ENCODE measurements around the gene MMP21.

Gene MMP21

DNA sequence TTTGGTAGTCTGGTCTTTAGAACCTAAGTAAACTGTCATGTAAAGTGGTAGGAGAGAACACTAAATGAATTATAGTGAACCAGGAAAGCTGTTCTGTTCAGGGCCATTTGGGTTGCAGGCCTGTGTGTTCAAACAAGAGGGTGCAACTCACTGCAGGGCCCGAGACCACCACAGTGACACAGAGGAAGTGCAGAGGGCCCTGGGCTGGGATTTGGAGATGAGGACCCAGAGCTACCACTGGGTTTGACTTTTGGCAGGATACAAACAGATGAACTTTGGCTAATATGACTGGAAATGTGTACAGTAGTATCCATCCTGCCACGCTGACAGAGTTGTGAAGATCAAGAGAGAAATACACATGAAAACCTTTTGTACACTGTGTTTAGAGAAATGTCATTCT lies 9.8 kb downstream of the MMP21 start:
- no peak for DNase-seq (ENCODE audit: low spot score)

GRCh38 chr10:125762692-125763648 lies 12.7 kb downstream of the MMP21 start:
- no peak for DNase-seq (ENCODE audit: low spot score)

- DNase-seq (ENCODE audit: low spot score), result no peak
These were observed 13.7 kb downstream of the MMP21 start for GRCh38 chr10:125761961-125762360.

GRCh38 chr10:125757742-125758141 lies 17.9 kb downstream of the MMP21 start:
- DNase-seq (ENCODE audit: low spot score), result no peak

- DNase-seq (ENCODE audit: low spot score), result no peak
These were observed 18.7 kb downstream of the MMP21 start for GRCh38 chr10:125756853-125757487.

GRCh38 chr10:125756196-125756595 lies 19.4 kb downstream of the MMP21 start:
- no peak for DNase-seq (ENCODE audit: low spot score)

GRCh38 chr10:125747417-125747816 lies 28.2 kb downstream of the MMP21 start:
- no peak for DNase-seq (ENCODE audit: low spot score)

DNA sequence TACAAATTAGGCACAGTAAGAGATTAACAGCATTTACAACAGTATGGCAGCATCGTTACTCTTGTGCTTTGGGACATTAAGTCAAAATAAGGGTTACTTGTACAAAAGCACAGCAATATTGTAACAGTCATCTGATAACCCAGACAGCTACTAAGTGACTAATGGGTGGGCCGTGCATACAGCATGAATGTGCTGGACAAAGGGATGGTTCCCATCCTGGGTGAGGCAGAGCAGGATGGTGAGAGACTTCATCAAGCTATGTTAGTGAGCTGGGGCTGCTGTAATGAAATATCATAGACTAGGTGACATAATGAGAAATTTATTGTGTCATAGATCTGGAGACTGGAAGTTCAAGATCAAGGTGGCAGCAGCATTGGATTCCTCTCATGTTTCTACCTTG lies 30.7 kb downstream of the MMP21 start:
- DNase-seq (ENCODE audit: low spot score), result no peak

- DNase-seq (ENCODE audit: low spot score), result peak; percentile 12
These were observed 33.2 kb downstream of the MMP21 start for GRCh38 chr10:125742465-125742864.

GRCh38 chr10:125739994-125740679 lies 35.5 kb downstream of the MMP21 start:
- peak; percentile 69 for DNase-seq (ENCODE audit: low spot score)

- DNase-seq (ENCODE audit: low spot score), result no peak
These were observed 37.4 kb downstream of the MMP21 start for GRCh38 chr10:125738206-125738605.

DNA sequence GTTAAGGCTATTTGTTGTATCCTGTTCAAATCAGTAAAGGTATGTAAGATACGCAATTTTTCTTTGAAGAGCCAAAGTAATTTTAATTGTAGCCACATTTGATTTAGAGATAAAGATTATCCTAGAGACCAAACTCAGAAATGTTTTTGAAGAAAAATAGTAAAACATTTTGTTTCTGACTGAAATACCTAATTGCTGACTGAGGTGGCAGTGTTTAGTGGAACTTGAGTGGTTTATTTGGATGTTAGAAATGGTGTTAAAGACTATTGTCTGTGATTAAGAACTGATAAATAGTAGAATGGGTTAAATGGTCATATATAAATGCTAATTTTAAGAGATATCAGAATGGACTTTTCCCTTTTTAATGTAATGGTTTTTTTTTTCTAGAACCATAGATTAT lies 40.8 kb downstream of the MMP21 start:
- DNase-seq (ENCODE audit: low spot score), result no peak

GRCh38 chr10:125734148-125734547 lies 41.5 kb downstream of the MMP21 start:
- DNase-seq (ENCODE audit: low spot score), result no peak

DNA sequence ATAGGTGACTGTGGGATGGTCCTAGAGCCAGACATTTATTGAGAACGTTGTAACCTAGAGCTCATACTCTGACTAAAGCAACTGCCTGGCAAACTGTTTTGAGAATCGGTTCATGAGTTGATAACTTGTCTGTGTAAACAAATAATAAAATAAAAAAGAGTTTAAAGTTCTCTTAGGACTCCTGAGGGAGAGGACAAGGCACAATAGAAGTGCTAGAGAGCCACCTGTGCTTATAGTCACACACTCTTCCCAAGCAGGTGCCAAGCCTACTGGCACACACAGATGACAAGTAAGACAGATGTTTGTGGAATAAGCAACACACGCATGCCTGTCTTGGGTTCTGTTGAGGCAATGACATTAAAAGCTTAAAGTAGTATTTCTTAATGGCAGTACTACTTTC lies 48.2 kb downstream of the MMP21 start:
- no peak for DNase-seq (ENCODE audit: low spot score)

DNA sequence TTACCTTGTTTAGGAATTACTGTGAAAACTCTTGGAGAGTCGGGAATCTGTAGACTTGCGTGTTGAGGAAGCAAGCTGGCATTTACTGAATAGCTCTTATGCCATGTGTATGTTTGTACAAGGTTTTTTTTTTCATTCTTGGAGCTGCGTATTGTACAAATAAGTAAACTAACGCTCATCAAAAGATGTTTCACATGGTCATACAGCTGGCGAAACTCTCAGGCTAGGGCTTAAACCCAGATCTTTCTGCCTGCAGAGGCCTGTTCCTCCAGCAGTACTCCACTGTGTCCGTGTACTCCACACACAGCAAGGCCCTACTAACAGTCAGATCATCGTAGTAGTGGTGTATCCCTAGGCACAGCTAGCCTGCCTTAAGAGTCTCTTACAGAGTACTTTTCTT lies 48.7 kb downstream of the MMP21 start:
- DNase-seq (ENCODE audit: low spot score), result no peak

DNA sequence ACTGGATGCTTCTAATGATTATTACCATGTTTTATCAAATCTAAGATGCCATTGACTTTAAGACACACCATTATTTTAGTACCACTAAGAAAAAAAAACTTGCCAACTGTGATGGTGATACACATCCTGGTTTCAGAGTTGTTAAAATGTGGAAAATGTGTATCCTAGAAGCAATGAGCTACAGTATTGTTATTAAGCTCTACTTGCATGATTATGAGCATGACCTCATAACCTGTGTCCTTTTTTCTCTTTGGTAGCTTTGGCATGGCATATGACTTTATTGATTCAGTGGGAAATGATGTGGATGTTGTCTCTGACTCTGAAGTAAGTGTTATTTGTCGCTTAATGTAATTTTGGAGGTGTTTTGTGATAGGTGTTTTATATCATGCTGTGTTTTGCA lies 52.8 kb downstream of the MMP21 start:
- no peak for DNase-seq (ENCODE audit: low spot score)

DNA sequence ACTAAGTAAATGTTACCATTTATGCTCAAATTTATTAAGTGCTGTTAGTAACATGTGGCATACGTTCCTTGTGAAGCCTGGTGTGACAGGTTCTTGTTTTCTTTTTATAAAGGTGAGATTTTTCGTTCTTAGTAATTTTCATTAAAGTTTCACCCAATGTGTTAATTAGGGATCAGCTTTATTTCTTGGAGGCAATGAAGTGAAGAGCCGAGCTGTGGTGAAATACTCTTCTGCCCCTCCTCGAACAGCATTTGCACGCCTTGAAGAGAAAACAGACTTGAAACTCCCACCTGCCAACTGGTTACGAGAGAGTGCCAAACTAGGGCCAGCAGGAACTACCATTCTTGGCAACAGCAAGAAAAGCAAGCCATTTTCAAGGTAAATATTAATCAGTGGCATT lies 54.6 kb downstream of the MMP21 start:
- no peak for DNase-seq (ENCODE audit: low spot score)

- DNase-seq (ENCODE audit: low spot score), result peak; percentile 18
These were observed 55.6 kb downstream of the MMP21 start for GRCh38 chr10:125720002-125720382.

DNA sequence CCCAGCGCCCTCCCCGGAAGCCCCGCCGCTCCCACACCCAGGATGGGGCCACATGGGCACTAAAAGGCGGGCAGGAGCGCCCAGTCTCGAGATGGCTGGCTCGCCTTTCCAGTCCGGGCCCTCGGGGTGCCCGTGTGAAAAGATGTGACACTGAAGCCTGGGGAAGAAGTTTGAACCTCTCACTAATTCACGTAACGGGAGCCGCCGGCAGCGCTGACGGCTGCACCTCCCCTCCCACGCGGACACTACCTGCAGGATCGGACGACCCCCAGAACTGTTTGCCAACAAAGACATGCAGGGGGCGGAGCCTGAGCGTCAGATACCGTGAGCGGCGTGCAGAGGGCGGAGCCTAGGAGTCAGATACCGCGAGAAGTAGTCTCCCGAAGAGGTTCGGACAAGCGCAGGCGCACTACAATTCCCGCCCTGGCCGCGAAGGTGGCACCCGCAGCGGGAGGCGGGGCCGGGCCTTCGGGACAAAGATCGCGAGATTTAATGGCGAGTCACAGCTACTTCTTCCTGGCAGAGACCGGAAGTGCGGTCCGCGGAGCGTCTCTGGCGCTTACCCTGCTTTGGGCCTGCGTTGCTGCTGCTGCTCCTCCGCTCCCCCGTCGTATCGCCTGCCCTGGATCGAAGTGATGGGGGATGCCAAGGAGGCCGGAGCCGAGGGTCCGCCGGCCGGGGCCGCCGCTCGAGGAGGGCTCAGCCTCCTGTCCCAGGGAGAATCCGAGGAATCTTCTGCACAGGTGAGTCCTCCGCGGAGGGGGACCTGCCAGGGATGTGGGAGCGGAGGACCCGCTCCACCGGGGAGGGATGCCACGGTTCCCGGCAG lies 56.2 kb downstream of the MMP21 start, which contains the start of gene EDRF1:
Gene EDRF1 (plus strand): TSS at position 537 of the 829 bp plus-strand sequence. CDS start 99 bp downstream, at position 636.
- DNase-seq (ENCODE audit: low spot score), result peak; percentile 98

Data from pons (tissue), 1 donor.